Hematopoietic multipotent progenitor cell treated with erythropoietin and hydrocortisone succinate and interleukin-3 and kit ligand, for 4 days (in vitro differentiated cells): ENCODE data around the gene JMY.

Experiments used
- DNase-seq: peaks from one replicate; pipeline ENCODE4 v3.0.0-alpha.2; 2015

Gene JMY

DNA sequence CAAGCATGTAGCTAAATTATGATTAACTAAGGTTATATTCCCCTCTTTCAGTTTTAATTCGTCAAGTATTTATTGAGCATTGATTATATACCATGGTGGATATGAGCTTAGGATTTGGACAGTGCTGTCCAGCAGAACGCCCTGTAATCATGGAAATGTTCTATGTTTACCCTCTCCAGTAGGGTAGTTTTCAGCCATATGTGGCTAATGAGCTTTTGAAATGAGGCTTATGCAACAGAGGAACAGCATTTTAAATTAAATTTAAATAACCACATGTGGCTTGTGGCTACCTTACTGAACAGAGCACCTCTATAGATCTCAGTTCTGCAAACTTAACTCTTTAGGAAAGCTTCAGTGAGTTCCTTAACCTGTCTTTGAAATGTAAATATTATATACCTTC is 59.1 kb downstream of the JMY start:
- peak; percentile 24 for DNase-seq

DNA sequence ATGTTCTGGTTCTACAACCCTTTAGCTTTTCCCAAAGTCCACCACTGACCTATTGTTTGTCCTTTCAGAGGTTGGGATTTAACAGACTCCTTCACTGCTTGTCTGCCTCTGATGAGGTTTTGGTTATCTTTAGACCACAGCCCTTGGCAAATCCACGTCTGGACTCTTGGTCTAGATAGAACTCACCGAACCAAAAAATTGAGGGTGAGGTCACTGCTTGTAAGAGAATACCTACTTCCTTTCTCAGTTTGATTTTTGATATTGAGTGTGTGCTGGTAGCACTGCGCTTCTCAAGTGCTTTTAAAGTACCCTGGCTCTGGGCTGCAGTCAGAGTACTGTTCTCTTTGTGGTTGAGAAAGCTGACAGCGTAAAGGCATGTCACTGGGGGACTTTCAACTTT is 61.7 kb downstream of the JMY start:
- peak; percentile 63 for DNase-seq

DNA sequence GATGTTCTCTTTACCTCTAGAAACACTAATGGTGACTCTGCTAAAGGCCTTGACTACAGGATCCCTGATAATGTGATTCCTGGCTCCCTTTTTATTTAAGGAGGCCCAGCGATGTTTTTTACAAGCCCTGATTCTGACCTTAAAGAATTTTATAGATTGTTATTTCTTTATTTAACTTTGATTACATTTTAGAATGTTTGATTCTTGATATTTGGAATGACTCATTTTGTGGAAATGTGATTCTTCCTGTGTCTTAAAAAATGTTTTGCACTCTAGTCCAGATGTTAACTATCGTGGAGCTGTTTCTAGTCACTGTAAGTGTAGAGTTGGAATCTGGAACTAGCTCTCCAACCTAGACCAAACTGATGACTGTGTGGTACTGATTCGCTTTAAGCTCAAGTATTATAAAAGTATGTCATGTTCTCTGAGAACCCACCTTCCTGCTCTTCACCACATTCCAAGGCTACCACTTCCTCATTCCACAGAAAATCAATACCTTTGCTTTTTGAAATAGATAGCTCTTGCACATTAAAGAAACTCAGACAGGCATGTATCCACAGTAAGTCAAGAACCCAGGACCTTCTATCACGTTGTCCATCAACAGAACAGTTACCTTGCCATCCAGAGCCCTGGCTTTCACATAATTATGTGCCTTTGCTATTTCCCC is 65.2 kb downstream of the JMY start:
- no peak for DNase-seq

DNA sequence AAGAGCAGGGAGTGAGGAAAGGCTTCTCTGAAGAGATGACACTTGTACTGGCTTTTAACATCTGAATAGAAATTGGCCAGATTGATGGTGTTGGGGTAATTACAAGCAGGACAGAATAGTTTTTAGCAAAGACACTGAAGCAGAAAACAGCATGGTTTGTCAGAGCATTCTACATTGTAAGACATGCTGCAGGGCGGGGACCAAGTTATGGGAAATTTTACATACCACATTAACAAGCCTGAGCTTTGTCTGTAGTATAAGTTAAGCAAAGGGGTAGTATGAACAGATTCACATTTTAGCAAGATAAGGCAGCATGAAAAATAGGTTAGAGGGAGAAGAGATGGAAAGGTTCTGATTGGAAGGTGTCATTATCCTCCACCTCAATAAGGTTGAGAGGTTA is 66.5 kb downstream of the JMY start:
- no peak for DNase-seq

DNA sequence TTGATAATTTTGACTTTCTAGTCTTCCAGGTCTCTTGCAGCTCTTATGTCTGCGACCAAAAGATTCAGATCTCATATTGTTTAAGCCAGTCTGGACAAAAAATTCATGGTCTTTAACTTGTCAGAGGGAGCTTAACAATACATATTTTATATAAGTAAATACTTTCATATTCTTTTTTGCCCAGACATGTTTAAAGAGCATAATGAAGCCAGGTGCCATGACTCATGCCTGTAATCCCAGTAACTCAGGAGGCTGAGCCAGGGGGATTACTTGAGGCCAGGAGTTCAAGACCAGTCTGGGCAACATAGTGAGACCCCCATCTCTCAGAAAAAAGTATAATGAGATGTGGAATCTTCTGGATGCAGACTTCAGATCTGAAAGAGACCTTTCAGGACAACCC is 69.8 kb downstream of the JMY start:
- no peak for DNase-seq

DNA sequence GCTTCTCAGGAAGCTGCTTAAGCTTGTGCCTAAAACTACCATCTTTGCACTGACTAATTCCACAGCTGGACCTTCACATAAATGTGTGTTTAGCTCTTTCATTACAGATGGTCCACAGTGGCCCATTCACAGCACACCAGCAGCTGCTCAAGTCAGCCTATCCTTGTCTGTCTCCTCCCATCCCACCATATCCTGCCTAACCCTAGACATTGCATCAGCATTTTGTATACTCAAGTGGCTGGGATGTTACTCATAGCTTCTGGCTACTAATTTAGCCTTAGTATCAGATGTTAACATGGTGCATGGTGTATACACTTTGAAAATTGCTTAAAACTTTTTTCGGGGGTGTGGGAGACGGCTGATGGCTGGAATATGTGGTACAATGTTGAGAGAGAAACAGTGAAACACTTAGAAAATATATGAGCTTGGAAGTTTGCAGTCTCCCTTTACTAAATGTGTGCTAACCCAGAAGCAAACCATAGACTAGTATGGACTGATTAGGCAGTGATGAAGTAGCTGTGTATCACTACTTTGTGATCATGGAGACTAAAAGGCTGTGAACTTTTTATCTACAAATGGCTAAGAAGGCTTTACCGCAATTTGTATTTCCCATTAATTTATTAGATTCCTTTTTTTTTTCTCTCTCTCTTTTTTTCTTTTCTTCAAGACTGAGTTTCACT is 83.1 kb downstream of the JMY start:
- DNase-seq = no peak

DNA sequence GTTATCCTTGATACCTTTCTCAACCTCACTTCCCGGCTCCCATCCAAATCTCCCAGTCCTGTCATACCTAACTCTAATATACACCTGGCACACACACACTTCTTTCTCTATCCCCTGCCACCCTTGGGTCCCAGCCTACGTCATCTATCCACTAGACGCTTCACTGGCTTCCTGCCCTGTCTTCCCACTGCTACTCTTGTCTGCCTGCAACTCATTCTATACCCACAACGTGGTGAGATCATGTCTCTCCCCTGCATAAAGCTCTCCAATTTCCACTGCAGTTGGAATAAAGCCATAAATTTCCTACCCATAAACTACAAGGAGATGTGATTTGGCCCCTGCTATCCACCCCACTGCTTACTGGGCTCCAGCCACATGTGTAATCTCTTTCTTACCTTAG is 93.5 kb downstream of the JMY start:
- DNase-seq = no peak

DNA sequence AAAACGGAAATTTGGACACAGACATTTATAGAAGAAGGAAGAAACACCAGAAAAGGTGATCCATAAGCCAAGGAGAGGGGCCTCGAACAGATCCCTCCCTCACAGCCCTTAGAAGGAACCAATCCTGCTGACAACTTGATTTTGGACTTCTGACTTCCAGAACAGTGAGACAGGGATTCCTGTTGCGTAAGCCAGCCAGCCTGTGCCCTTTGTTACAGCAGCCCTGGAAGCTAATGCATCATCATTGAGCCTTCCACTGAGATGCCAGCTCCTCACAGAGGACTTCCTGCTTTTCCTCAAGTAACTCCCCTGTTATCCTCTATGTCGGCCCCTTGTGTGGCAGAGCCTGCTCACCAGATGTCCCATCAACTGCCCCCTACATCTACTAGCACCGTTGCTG is 94.1 kb downstream of the JMY start:
- DNase-seq = no peak

DNA sequence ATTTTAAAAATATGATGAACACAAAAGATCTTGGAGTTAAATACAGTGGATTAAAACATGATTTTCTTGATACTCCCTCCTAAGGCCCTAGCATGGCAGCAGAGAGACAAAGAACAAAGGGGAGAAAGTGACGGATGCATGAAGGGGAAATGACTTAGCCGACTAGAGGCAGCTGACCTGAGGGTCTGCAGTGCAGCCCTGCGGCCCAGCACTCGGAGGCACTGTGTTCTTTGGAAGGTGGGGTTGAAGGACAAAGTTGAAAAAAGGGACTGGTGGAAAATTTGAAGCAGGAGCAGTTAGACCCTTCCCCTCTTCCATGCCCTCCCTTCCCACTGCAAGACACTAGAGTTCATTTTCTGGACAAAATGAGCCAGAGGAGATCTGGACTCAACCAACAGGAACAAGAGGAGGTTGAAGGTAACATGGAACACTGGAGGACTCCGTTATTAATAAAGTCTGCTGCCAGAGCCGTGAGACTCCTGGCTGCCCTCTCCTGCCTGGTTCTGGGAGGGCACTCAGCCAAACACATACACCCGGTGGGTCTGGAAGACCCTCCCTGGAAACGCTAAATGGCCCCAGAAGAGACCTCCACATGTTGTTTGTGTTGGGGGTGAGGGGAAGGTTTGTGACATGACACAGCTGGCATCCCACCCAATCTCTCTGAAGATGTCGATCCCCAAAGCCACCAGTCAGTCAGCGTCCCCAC is 98.1 kb downstream of the JMY start:
- DNase-seq = no peak

DNA sequence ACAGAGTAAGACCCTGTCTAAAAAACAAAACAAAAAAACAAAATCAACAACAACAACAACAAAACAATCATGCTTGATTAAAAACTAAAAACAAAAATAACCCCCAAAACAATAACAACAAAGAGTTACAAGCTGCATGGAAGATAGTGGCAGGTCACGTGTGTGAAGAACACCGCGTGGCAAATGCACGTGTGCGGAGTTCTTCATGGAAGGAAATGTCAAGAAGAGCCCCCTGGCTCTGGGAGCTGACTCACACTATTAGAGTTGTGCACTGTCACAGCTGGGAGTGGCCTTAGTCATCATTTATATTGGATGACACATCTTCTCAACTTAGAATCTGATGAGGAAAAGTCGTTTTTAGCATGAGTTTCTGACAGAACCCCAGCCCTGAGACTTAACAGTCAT is 110.5 kb downstream of the JMY start:
- DNase-seq = no peak

DNA sequence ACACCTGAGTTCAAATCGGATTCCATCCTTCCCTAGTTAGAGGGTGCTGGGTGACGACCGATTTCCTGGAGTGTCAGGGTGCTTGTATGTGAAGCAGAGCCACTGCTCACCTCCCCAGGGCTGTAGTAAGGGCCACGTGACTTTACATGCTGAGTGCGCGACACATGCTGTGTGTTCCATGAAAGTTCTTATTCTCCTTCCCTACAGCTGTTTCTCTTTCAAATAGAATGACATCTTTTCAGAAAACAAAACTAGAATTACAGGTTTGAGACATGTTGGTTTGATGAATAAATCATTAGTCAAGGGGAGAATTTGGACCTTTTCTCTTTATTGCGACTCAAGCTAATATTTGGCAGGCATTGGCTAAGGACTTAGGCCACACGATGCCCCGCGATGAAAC is 113.1 kb downstream of the JMY start:
- DNase-seq = no peak

DNA sequence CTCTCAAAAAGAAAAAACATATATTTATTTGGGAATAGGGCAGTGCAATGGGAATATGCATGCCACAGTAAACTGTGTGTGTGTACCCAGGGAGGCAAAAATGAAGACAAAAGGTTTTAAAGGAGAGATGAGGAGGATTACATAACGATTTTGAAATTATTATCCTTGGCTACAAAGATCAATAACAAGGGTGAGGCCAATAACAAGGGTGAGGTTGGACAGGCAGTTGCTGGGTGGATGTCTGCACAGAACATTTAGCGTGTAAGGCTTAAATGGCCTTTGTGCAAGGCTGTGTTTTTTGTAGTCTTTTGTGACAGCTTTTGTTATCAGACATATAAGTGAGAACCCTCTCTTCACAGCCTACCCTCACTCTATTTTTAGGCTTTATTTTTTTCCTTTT is 114.0 kb downstream of the JMY start:
- no peak for DNase-seq

DNA sequence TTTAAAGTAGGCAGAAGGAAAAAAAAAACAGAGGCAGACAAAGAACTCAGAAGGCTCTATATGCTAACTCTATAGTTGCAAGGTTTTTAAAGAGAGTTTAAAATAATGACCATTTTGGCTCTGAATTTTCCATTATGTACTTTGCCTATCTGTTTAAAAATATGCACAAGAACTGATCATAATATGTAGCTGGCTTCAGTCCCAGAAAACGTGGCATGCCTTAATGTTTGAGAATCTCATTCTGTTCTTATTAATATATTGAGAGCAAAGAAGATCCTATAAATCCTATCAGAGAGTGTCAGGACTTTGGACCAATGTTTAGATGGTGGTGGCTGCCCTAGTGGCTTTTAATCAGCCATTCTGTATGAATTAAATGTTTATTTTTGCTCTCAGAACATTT is 121.5 kb downstream of the JMY start:
- no peak for DNase-seq
